HL-60/S4 treated with phorbol 12-myristate 13-acetate at 8.2 ng/mL for 4 days and 3 days (cell line): ENCODE results near the gene KIT.

Experiments
- in situ Hi-C: fragments of 300-500 bp; cut with MboI; formaldehyde crosslinking; loops from 2 replicates; pipeline ENCODE4 v1.15.0; 2022; ENCODE audit warnings: low sequenced_read_pairs

The KIT gene

DNA sequence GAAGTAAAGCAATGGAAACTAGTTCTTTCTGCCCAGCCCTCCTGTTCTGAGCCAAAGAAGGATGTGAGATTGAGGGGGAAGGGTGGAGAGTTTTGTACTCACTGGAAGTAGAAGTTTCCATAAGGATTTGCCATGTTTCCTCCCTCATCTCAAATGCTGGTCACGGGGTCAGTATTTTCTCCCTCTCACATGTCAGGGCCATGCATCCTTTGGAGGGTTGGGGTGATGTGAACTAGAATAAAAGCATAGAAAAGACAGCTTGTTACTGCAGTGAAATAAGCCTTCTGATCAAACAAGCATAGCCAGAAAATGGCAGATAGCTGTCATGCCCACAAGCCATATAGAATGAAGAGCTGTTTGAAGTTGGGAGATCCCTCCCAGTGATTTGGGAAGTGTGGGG, 79.7 kb downstream of the KIT start:
- in situ Hi-C loops = no loop called here

DNA sequence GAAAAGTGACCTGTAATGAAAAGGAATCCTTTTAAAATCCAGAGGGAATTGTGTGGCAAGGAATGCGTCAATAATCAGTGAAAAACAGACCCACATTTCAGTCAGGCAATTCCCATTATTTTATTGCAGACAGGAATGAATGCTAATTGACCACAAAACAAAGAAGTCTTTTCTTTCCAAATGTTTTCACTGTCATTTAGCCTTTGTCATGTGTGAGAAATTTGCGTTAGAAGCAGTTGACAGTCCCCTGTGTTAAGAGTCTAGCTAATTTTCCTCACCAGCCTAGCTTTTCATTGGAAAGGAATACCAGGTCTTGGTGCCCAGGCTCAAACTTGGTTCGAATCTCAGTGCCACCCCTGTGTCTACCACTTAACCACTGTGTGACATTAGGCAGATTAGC, 83.4 kb downstream of the KIT start:
- in situ Hi-C loops = no loop called here

- in situ Hi-C loops = no loop called here
Measured at GRCh38 chr4:54742636-54743399, 85.1 kb downstream of the KIT start.

- in situ Hi-C loops = no loop called here
Measured at GRCh38 chr4:54743562-54743961, 85.8 kb downstream of the KIT start.

- in situ Hi-C loops = no loop called here
Measured at GRCh38 chr4:54744487-54744886, 86.7 kb downstream of the KIT start.

DNA sequence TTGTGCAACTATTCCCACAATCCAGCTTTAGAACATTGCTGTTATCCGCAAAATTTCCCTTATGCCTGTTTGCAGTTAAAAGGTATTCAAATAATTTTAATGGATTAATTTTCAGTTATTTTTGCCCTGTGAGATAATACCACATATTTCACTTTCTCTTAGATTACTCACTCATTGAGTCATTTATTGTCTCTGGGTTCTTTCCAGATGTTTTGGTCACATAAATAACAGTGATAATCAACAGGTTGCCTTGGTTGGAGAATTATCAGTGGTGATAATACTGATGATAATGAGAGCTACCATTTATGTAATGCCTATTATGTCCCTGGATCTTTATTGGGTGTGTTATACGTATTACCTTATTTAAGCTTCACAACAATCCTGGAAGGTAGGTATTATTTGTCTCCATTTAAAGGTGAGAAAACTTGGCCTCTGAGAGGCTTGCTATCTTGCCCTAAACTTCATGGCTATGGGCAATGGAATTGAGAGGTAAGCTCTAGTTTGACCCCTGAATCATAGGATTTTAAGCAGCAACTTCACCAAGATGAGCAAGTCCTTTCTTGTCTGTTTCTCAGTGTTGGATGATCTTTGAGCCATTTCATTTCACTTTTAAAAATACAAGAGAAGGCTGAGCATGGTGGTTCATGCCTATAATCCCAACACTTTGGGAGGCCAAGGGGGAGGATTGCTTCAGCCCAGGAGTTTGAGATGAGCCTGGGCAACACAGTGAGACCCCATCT, 87.4 kb downstream of the KIT start:
- in situ Hi-C loops = no loop called here

GRCh38 chr4:54746218-54746617, 88.5 kb downstream of the KIT start:
- in situ Hi-C loops = no loop called here

- in situ Hi-C loops = no loop called here
Measured at GRCh38 chr4:54750341-54750740, 92.6 kb downstream of the KIT start.

- in situ Hi-C loops = no loop called here
Measured at GRCh38 chr4:54754394-54754793, 96.6 kb downstream of the KIT start.

- in situ Hi-C loops = no loop called here
Measured at GRCh38 chr4:54764476-54764875, 106.7 kb downstream of the KIT start.

GRCh38 chr4:54767376-54767775, 109.6 kb downstream of the KIT start:
- in situ Hi-C loops = no loop called here

DNA sequence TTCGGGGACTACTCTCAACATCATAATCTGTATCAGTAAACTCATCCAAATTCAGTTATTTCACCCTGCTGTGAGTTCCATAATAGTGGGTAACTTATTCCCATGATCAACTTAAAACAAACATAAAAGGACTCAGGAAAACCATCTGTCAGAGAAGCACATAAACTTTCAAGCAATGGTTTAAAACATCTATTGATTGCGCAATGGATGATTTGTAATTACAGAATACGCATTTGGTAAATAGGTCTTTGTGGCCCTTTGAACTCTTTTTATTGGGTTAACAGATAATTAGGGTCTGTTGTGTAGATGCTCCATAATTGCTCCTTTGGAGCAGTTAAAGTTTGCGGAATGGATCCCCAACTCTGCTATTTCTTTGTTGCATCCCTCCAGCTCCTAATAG, 115.3 kb downstream of the KIT start:
- in situ Hi-C loops = no loop called here

- in situ Hi-C loops = no loop called here
Measured at GRCh38 chr4:54779036-54779435, 121.3 kb downstream of the KIT start.

GRCh38 chr4:54779476-54780148, 121.9 kb downstream of the KIT start:
- in situ Hi-C loops = no loop called here

DNA sequence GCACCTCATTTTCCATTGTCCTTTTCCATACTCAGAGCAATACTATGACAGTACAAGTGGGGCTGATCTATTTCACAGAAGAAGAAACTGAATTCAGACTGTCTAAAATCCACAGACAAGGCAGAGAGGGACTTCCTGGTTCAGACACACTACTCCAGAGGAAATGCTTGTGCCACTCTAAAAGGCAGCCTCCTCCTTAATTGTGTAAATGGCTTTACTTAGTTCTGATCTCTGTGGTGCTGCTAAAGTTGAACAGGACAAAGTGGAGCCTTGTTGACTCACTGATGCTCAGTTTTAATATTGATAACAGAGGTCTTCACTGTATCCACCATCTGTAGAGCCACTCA, 122.4 kb downstream of the KIT start:
- in situ Hi-C loops = no loop called here

- in situ Hi-C loops = no loop called here
Measured at GRCh38 chr4:54781756-54782155, 124.0 kb downstream of the KIT start.

DNA sequence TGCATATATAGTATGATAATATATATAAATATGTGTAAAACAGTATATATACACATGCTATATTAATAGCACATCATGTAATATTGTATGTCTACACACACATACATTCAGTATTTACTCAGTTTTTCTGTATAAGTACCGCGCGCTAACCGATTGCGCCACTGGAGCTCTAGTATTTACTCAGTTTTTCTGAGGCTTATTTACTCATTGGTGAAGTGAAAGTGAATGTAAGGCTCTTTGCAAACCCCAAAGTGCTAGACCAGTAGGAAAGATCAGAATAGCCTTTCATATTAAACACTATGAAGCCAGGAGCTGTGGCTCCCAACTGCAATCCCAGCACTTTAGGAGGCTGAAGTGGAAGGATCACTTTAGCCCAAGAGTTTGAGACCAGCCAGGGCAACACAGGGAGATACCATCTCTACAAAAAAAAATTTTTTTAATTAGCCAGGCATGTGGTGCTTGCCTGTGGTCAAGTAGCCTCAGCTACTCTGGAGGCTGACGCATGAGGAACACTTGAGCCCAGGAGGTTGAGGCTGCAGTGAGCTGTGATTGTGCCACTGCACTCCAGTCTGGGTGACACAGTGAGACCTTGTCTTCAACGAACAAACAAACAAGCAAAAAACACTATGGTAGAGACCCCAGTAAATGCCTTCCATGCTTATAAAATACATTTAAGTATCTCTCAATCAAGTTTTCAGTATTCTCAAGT, 125.8 kb downstream of the KIT start:
- in situ Hi-C loops = no loop called here

DNA sequence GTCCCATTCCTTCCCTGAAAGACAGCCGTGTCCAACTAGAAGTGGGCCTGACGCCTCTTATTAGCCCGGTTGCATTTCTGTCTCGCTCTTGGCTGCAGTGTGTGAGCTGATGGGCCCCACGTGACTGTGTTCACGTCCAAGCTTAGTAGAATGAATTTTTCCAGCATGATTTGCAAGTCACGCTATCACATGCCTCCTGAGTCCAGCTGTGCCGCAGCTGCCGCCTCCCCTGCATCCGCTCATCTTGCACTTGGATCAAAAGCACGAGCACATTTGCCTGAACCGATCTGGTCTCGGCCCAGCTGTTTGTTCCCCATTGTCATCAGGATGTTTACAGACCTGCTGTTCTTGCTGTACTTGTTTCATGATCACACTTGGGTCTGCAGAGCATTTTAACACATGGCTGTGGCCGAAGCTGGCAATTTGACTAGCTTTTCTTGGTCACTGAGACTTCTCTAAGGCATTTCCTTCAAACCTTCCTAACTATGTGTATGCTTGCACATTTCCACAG, 126.5 kb downstream of the KIT start:
- in situ Hi-C loops = no loop called here
